Measurements from ENCODE around the gene COX18. TPM values are rescaled to one million over a fixed set of nuclear protein-coding genes. Genes with fewer than 3 reads are reported as not detected.

The COX18 gene
- 10 to 100 TPM; 12.2 to 17.8 (median 14.2) TPM for total RNA-seq
- long read RNA-seq, donor 1, full-length matches to known transcripts = 2 of 4 reads
- long read RNA-seq, donor 1, partial matches to known transcripts = 1 of 4 reads
- long read RNA-seq, donor 1, other reads (novel, unspliced or antisense) = 1 of 4 reads
- long read RNA-seq, donor 2, full-length matches to known transcripts = 3 of 7 reads
- long read RNA-seq, donor 2, partial matches to known transcripts = 1 of 7 reads
- long read RNA-seq, donor 2, other reads (novel, unspliced or antisense) = 3 of 7 reads

- H3K9me3 ChIP-seq = no peaks in the 10 kb centered on the region
- H3K4me1 ChIP-seq (ENCODE audit: low read depth) = peaks cover 8% of the 10 kb centered on the region
- ATAC-seq (peak; percentile 90), DNase-seq (peak; percentile 98 to 99 (median 99))
- TF ChIP-seq CTCF (IDR thresholded peaks at IDR 0.05) = peak; percentile 8
- H3K36me3 ChIP-seq (ENCODE audit: low read depth) = no peaks in the 10 kb centered on the region
- intact Hi-C loops (cut with DNase I, micrococcal nuclease) = loop anchor here in 1 of 2 donors (10.0 kb wide), 1 partner anchor 175 kb away; no protein-coding TSS in a partner anchor
- H3K4me3 ChIP-seq = peak within 1 kb of the TSS; percentile 35
These were observed at the start of gene COX18 for GRCh38 chr4:73069338-73070073. Gene COX18 (minus strand): TSS chr4:73069716. CDS start chr4:73069649, 67 bp downstream.

- H3K4me3 ChIP-seq = no peak overlapping the region
- intact Hi-C loops (cut with DNase I, micrococcal nuclease) = no loop called here
- H3K4me1 ChIP-seq (ENCODE audit: low read depth) = no peaks in the 10 kb centered on the region
- ATAC-seq = no peak
- no peak for DNase-seq
- no peak for TF ChIP-seq CTCF (IDR thresholded peaks at IDR 0.05)
- no peaks in the 10 kb centered on the region for H3K36me3 ChIP-seq (ENCODE audit: low read depth)
- no peaks in the 10 kb centered on the region for H3K9me3 ChIP-seq
These were observed 40.0 kb upstream of the COX18 start for GRCh38 chr4:73109493-73109892.

- Histone ChIP-seq H3K4me1 (ENCODE audit: low read depth) (no peaks in the 10 kb centered on the region), H3K9me3 (no peaks in the 10 kb centered on the region), H3K36me3 (ENCODE audit: low read depth) (no peaks in the 10 kb centered on the region), H3K4me3 (no peak overlapping the region)
- DNase-seq = no peak
- ATAC-seq = no peak
- no peak for TF ChIP-seq CTCF (IDR thresholded peaks at IDR 0.05)
- intact Hi-C loops (cut with DNase I, micrococcal nuclease) = no loop called here
These were observed 35.2 kb upstream of the COX18 start for GRCh38 chr4:73104695-73105094.

GRCh38 chr4:73103799-73104503 lies 34.4 kb upstream of the COX18 start:
- Histone ChIP-seq H3K9me3 (no peaks in the 10 kb centered on the region), H3K4me3 (no peak overlapping the region), H3K36me3 (ENCODE audit: low read depth) (no peaks in the 10 kb centered on the region), H3K4me1 (ENCODE audit: low read depth) (no peaks in the 10 kb centered on the region)
- intact Hi-C loops (cut with DNase I, micrococcal nuclease) = no loop called here
- DNase-seq (no peak), ATAC-seq (peak; percentile 66)
- TF ChIP-seq CTCF (IDR thresholded peaks at IDR 0.05) = no peak

GRCh38 chr4:73099143-73099542 lies 29.6 kb upstream of the COX18 start:
- Histone ChIP-seq H3K36me3 (ENCODE audit: low read depth) (no peaks in the 10 kb centered on the region), H3K9me3 (no peaks in the 10 kb centered on the region), H3K4me1 (ENCODE audit: low read depth) (no peaks in the 10 kb centered on the region), H3K4me3 (no peak overlapping the region)
- DNase-seq (no peak), ATAC-seq (no peak)
- intact Hi-C loops (cut with DNase I, micrococcal nuclease) = no loop called here
- TF ChIP-seq CTCF (IDR thresholded peaks at IDR 0.05) = no peak
